ENCODE measurements around the gene PPM1L. TPM values are rescaled to one million over a fixed set of nuclear protein-coding genes. Genes with fewer than 3 reads are reported as not detected.
"Not testable (repeated sequence)": the region's sequence is repeated elsewhere in the genome, so short reads cannot be mapped to it uniquely, and the experiment has no call there.

Gene PPM1L
- total RNA-seq, 1 experiment from 2014 or later, result 1.1 TPM

DNA sequence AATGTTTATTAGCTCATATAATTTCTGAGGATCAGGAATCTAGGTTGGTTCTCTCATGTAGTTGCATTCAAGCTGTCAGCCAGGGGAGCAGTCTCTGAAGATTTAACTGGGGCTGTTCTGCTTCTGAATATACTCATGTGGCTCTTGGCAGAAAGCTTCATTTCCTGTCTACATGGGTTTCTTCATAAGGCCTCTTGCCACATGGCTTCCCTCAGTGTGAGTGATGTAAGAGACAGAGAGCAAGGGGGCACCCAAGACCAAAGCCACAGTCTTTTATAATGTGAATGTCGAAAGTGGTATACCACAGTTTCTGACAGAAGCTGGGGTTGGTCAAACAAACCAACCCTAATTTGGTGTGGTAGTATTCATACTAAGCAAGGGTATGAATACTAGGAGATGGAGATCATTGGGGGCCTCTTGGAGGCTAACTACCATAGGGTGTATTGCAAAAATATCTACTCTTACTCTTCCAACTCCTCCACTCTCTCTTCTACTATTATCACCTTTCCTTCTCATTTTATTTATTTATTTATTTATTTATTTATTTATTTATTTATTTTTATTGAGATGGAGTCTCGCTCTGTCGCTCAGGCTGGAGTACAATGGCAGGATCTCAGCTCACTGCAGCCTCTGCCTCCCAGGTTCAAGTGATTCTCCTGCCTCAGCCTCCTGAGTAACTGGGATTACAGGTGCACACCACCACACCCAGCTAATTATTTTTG is 225.3 kb downstream of the PPM1L start:
- DNase-seq (ENCODE audit: low read depth, low spot score), result no peak

DNA sequence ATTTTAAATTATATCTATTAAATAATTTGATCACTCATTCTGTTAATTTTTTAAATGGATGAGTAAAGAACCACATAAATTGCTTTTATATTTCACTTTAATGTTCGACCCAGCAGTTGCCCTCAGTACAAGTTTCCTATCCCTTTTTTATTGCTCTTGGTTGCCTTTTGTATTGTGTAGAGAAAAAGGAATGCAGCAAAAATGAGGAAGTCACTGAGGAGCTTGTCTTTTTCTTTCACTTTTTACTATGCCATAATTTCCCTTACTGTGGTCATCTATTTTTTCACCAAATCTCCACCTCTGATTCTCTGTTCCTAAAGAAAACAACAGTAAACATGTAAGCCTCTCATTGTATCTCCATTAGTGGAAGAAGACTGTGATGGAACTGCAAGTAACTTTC is 226.5 kb downstream of the PPM1L start:
- DNase-seq (ENCODE audit: low read depth, low spot score), result no peak
- in situ Hi-C loops (cut with HindIII; ENCODE audit: low pct_unique_long_range_greater_than_20kb, low sequenced_read_pairs), result no loop called here

More for the DNA sequence above, 225.3 kb downstream of the PPM1L start:
- in situ Hi-C loops (cut with HindIII; ENCODE audit: low pct_unique_long_range_greater_than_20kb, low sequenced_read_pairs), result no loop called here

DNA sequence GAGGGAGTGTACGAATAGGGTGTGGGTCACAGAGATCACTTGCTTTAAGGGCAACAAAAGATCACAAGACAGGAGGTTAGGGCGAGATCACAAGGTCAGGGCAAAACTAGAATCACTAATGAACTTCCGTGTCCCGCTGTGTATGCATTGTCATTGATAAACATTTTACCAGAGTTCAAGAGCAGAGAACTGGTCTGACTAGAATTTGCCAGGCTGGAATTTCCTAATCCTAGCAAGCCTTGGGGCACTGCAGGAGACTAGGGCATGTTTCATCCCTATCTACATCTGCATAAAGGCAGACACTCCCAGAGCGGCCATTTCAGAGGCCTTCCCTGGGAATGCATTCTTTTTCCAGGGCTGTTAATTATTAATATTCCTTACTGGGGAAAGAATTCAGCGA is 227.9 kb downstream of the PPM1L start:
- DNase-seq (ENCODE audit: low read depth, low spot score); in situ Hi-C loops (cut with HindIII; ENCODE audit: low pct_unique_long_range_greater_than_20kb, low sequenced_read_pairs): not testable (repeated sequence)

DNA sequence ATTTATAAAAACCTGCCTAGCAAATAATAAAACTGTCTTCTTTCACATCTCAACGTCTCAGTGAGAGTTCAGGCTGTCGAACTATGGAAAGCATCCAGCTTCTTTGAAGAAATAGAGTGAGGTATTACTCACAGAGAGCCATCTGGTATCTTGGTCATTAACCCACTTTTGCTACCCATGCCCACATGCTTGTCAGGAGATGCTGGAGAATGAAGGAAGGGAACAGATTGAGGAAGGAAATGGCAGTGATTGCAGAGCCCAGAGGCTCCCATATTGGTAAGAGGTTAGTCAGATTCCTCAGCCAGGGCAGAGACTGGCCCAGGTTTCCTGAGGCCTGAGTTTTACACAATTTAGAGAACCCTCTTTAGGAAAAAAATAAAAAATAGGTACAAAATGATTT is 230.0 kb downstream of the PPM1L start:
- DNase-seq (ENCODE audit: low read depth, low spot score), result no peak
- in situ Hi-C loops (cut with HindIII; ENCODE audit: low pct_unique_long_range_greater_than_20kb, low sequenced_read_pairs), result no loop called here

DNA sequence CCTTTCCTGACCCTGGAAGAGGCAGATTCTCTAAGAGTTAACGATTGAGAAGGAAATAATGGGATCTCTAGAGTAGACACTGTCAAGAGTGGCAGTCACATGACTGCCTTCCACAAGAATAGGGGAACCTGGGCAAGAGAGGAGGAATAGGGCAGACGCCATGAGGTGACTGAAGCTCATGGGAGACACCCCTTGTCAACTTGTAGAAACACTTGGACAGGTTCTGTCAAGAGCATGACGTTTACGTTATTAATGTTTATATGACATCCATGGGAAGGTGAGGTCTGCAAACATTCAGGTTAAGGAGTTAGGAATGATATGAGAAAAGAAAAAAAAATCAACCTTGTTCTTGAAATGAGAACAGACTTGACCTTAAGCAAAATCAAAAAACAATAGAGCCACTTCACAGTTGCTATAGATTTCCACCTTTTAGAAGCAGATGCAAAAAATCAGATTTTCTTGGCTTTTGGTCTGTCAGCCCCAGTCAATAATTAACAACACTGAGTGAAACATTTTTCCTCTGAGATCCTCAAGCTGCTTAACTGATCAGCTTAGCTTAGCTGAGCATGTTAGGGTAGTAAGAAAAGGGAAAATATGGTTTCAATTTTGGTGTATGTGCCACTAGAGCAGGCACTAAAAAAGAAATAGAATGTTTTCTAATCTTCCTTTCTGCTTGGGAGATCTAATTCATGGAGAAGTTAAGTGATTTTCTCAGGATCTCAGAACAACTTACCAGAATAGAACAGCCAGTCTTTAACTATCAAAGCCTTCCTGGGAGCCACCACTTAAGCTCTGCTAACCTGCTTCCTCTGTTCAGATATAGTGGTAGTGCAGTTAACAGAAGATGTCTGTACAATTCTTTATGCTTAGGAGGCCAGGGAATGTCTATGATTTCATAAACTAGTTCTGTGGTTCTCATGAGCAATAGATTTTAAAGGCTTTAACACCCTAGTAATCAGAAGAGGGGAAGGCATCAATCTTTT is 232.2 kb downstream of the PPM1L start:
- no peak for DNase-seq (ENCODE audit: low read depth, low spot score)
- in situ Hi-C loops (cut with HindIII; ENCODE audit: low pct_unique_long_range_greater_than_20kb, low sequenced_read_pairs), result no loop called here

DNA sequence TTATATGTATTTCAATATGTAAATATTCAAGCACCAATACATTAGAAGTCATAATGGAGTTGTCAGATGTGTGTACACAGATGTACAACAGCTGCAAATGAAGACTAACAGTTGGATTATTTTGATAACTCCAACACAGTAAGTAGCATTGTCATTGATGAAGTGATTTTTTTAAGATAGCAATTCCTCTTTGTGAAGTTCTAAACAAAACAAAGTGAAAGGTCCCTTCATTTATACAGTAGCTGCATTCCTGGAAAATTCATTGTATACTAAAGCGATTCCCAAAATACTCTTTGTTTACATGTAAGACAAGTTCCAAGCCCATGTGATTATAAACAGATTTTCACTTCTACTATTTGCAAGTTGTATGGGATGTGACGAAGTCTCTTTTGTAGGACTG is 234.4 kb downstream of the PPM1L start:
- no peak for DNase-seq (ENCODE audit: low read depth, low spot score)
- in situ Hi-C loops (cut with HindIII; ENCODE audit: low pct_unique_long_range_greater_than_20kb, low sequenced_read_pairs), result no loop called here

DNA sequence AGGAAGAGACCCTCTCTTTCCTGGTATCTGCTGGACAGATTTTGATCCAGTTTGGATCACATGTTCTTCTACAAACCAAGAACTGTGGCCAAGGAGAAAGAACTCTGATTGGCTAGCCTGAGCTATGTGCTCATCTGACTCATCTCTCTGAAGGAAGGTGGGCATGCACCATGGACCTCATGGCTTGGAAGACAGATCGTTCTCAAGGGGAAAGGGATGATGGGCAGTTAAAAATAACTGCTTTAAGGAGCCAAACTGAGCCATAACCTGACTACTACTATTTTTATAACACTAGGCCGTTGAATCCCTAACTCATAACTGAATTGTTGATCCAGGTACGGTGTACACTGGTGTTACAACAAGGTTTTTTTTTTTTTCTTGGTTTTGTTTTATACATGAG is 236.7 kb downstream of the PPM1L start:
- in situ Hi-C loops (cut with HindIII; ENCODE audit: low pct_unique_long_range_greater_than_20kb, low sequenced_read_pairs), result no loop called here
- DNase-seq (ENCODE audit: low read depth, low spot score), result no peak

DNA sequence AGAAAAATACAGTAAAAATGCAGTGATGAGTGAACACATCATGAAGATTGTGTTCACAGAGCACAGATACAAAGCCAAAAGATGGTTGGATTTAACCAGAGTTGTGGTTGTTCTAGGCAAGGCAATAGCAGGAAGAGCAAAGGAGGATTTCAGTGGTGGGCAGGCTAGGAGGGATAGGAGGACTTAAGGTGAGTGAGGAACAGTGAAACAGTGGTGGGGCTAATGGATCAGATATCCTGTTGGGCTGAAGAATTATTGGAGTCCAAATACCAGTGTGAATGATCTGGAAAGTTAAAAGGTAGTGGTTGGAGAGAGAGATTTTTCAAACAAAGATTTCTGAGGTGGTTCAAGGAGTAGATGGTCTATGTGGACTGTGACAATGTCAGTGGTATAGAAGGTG is 240.8 kb downstream of the PPM1L start:
- no peak for DNase-seq (ENCODE audit: low read depth, low spot score)
- in situ Hi-C loops (cut with HindIII; ENCODE audit: low pct_unique_long_range_greater_than_20kb, low sequenced_read_pairs), result no loop called here

DNA sequence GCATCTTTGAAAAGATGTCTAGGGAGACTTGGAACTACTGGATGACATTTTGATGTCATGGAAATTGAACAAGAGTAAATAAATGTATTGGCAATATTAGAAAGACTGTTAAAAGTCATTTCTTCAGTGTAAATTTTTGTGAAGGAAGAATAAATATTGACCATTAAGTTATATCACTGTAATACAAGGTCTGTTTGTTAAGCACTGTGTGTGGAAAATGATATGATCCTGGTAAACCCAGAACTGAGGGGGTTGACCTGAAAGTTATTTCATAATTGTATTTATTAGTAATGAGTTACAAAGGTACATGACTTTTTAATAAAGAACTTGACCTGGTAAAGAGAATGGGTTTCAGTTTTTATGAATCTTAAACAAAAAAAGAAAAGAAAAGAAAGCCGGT is 242.6 kb downstream of the PPM1L start:
- DNase-seq (ENCODE audit: low read depth, low spot score), result no peak
- in situ Hi-C loops (cut with HindIII; ENCODE audit: low pct_unique_long_range_greater_than_20kb, low sequenced_read_pairs), result no loop called here

DNA sequence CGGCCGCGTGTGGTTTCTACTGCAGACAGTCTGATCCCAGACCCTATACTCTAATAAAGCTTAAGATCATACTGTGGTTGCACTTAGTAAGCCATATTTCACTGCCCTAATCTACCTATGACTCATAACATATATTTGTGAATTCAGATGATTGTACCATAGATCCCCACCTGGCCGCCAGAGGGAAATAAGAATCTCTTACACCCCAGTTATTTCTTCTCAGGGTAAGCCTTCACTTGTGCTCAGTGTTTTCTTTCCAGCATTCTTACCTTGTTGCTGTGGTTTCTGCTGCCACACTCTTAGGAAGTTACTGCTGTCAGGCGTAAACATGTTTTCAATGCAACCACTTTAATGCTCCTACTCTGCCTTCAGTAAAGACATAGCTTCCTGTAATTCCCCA is 243.2 kb downstream of the PPM1L start:
- in situ Hi-C loops (cut with HindIII; ENCODE audit: low pct_unique_long_range_greater_than_20kb, low sequenced_read_pairs), result no loop called here
- no peak for DNase-seq (ENCODE audit: low read depth, low spot score)

DNA sequence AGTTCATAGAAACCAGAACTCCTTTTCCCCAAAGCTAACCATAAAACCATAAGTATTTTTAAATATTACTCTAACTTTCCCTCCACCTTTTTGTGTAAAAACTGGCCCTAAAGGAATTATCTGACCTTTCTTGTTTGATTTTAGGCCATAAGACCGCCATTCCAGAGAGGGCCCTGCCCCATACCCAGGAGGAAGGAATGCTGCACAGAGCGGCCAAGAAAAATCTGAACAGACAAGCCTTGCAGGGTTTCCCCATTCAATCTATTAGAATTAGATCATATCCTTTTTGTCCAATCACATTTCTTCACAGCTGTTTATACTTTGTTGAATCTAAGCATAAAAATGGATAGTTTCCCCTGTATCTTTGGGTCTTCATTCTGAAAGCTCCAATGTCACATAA is 252.1 kb downstream of the PPM1L start:
- in situ Hi-C loops (cut with HindIII; ENCODE audit: low pct_unique_long_range_greater_than_20kb, low sequenced_read_pairs), result no loop called here
- DNase-seq (ENCODE audit: low read depth, low spot score), result no peak

DNA sequence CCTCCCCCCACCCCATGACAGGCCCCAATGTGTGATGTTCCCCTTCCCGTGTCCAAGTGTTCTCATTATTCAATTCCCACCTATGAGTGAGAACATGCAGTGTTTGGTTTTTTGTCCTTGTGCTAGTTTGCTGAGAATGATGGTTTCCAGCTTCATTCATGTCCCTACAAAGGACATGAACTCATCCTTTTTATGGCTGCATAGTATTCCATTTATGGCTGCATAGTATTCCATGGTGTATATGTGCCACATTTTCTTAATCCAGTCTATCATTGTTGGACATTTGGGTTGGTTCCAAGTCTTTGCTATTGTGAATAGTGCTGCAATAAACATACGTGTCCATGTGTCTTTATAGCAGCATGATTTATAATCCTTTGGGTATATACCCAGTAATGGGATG is 254.1 kb downstream of the PPM1L start:
- in situ Hi-C loops (cut with HindIII; ENCODE audit: low pct_unique_long_range_greater_than_20kb, low sequenced_read_pairs); DNase-seq (ENCODE audit: low read depth, low spot score): not testable (repeated sequence)

DNA sequence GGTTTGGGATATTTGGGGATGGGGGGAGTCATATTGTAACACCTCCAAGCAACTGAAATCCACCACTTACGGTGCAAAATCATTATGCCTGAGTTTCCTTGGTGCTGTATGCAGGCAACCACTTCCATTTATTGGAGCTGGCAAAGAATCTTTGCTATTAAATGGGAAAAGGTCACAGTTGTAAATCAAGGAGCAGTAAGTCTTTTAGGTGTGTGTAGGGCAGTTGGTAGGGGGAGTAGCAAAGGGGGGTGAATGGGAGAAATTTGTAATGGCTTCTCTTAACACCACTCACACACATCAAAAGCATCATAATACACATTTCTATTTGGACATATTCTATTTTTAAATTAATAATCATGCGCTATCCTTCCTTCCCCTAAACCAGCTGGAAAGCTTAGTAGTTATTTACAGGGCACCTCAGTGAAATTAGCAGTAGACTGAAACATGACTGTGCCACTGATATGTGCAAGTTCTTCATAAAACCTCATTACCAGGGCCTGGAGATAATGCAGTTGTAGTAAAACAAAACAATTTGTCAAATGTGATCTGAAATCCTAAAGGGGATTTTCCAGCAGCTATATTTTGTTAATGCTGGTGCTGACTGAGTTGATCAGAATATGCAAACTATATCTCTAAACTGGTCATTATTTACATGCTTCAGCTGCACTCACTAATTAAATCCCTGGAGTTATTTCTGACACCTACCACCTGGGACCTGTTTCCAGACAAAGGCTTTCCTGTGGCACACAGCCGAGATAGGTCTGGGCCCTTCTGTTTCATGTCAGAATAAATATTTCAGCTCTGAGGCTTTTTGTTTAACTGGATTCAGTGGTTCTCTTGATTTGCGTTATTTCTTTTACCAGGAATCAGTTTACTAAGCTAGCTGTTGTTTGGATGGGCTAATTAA is 259.1 kb downstream of the PPM1L start:
- in situ Hi-C loops (cut with HindIII; ENCODE audit: low pct_unique_long_range_greater_than_20kb, low sequenced_read_pairs), result no loop called here
- DNase-seq (ENCODE audit: low read depth, low spot score), result no peak

DNA sequence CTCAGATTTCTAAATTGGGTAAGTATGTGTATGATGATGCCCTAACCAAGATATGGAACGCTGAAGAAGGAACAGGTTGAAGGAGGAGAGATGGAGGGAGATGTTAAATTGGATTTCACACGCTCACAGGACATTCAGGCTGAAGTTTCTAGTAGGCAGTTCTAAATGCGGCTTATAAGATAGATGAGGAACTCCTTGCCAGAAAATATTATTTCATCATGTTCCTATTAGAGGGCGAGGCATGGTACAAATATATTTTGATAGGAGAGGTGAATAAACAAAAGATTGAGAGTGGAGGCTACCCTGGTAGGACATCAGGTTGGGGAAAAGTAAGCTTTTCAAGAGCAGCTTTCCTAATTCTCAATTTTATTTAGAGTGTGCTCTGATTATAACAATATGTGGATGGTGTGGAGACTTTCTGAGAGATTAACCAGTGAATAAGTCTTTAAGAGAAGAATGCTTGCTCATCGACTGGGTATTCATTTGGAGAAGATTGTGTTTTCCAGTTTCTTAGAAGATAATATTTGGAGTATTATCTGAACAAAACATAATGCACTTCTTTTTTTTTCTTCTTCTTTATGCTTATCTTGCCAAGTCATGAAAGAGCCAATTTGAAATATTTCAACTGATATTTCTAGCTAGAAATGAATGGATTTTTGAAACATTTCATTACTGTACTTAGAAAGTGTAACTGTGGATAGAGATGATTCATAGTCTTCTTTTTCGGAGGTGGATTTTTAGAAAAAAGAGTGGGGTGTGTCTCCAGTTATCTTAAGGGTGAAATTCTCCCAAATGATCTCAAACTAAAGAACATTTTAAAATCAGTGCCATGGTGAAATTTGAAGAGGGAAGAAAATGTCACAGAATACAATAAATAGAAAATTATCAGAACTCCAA is 260.6 kb downstream of the PPM1L start:
- in situ Hi-C loops (cut with HindIII; ENCODE audit: low pct_unique_long_range_greater_than_20kb, low sequenced_read_pairs), result no loop called here
- no peak for DNase-seq (ENCODE audit: low read depth, low spot score)

DNA sequence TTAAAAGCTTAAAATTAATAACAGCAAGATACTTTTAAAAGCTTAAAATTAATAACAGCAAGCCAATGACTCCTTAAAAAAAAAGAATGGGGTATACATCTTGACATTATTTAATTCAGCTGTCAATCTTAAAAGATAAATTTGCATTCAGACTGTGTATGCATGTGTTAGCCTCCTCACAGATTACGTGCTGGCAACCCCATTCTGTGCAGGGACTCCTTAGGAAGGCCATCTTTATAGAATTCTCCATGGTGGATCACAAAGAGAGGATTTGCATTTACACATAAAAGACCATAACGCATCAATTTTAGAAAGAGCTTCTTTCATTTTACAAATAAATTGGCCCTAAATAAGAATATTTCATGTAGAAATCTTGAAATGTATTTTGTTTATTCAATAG is 261.9 kb downstream of the PPM1L start:
- in situ Hi-C loops (cut with HindIII; ENCODE audit: low pct_unique_long_range_greater_than_20kb, low sequenced_read_pairs), result no loop called here

DNA sequence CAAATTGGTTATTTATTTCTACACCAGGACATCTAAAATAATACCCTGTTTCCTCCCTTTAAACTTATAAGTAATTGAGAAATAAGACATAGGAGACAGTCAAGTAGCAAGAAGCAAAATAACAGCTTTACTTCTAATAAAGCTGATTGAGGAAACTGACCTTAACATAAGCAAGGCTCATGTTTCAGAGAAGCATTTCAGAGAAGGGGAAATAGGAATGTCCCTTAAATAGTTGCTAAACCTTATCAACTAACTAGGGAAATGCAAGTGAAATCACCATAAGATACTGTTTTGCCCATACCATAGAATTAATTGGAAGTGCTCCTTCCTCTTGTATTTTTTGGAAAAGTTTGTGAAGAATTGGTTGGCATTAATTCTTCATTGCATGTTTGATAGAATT is 264.2 kb downstream of the PPM1L start:
- no peak for DNase-seq (ENCODE audit: low read depth, low spot score)
- in situ Hi-C loops (cut with HindIII; ENCODE audit: low pct_unique_long_range_greater_than_20kb, low sequenced_read_pairs), result no loop called here

More for the DNA sequence above, 261.9 kb downstream of the PPM1L start:
- no peak for DNase-seq (ENCODE audit: low read depth, low spot score)

DNA sequence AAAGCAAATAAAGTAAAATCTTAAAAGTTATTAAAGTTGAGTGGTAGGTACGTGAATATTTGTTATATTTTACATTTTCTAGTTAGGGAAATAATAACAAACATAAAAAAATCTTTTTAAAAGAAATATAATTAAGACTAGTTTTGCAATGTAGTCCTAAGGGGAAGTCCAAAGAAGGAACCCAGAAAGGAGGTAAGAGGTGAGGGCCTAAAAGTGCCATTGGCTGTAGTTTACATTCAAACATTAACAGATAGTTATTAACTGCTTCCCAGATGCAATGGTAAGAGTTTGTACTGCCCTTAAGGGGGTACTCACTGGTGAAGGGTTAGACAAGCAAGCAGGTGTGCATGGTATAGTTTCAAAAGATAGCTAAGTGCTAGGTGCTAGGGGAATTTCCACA is 269.9 kb downstream of the PPM1L start:
- no peak for DNase-seq (ENCODE audit: low read depth, low spot score)
- in situ Hi-C loops (cut with HindIII; ENCODE audit: low pct_unique_long_range_greater_than_20kb, low sequenced_read_pairs), result no loop called here

Data from SK-MEL-5 (cell line).